CD4-positive, alpha-beta T cell (primary cell): Measurements from ENCODE around the gene RAB14. TPM values are rescaled to one million over a fixed set of nuclear protein-coding genes. Genes with fewer than 3 reads are reported as not detected.

Experiments
- ATAC-seq: fragments of 200-7000 bp; cut with Tn5 transposase; one replicate; pipeline ENCODE4 v1.10.0; 2022; ENCODE audit warnings: mild to moderate bottlenecking; ENCODE audit not compliant: poor library complexity
- CTCF ChIA-PET: fragments of 350-600 bp; sonication (Branson Sonifier 250); formaldehyde crosslinking; loops from one replicate; lab custom pipeline; 2021; ENCODE audit warnings: antibody characterized with exemption, inconsistent platforms; lab: Charles Lee
- POLR2A ChIA-PET: fragments of 350-600 bp; sonication (Branson Sonifier 250); formaldehyde crosslinking; loops from one replicate; lab custom pipeline; 2021; ENCODE audit warnings: antibody characterized with exemption, inconsistent platforms; lab: Charles Lee
- DNase-seq, 14 experiments: peaks; one replicate each; pipeline ENCODE4 v3.0.0-alpha.2; 2013 to 2020; ENCODE audit warnings: mixed read lengths in 2 of 14
- H3K27ac ChIP-seq, 2 donors: one replicate each; pipeline versions ENCODE4 v1.5.1 to v1.7.0; 2013; ENCODE audit warnings: low read length in 2 of 2, low read depth in 1 of 2, mild to moderate bottlenecking in 1 of 2
- H3K27me3 ChIP-seq, 2 experiments: 1 replicate in 1 of 2; 2 replicates in 1 of 2; pipeline versions ENCODE4 v1.6.1 to v1.7.0; 2013; ENCODE audit warnings: low read length in 2 of 2, control low read depth in 1 of 2, mild to moderate bottlenecking in 1 of 2, moderate library complexity in 1 of 2; ENCODE audit not compliant: insufficient read depth in 2 of 2, control insufficient read depth in 1 of 2
- H3K36me3 ChIP-seq: one replicate; pipeline ENCODE4 v1.6.1; 2013; ENCODE audit warnings: low read length, control low read depth; ENCODE audit not compliant: insufficient read depth
- H3K4me1 ChIP-seq: one replicate; pipeline ENCODE4 v1.6.1; 2013; ENCODE audit warnings: low read length, control low read depth; ENCODE audit not compliant: insufficient read depth
- H3K4me3 ChIP-seq: one replicate; pipeline ENCODE4 v1.5.1; 2013; ENCODE audit warnings: mild to moderate bottlenecking, low read length, moderate library complexity
- H3K9me3 ChIP-seq, 2 experiments: 1 replicate in 1 of 2; 2 replicates in 1 of 2; pipeline versions ENCODE4 v1.6.1 to v1.7.0; 2013; ENCODE audit warnings: low read length in 2 of 2, mild to moderate bottlenecking in 2 of 2, control low read depth in 1 of 2, moderate library complexity in 1 of 2; ENCODE audit not compliant: control insufficient read depth in 1 of 2, insufficient read depth in 1 of 2
- H3K27ac Mint-ChIP-seq: one replicate; pipeline ENCODE4 v1.8.0; 2020; ENCODE audit warnings: mixed read lengths
- H3K27me3 Mint-ChIP-seq: one replicate; pipeline ENCODE4 v1.8.0; 2021; ENCODE audit warnings: mixed read lengths
- H3K36me3 Mint-ChIP-seq: one replicate; pipeline ENCODE4 v1.8.0; 2021; ENCODE audit warnings: low read depth, mixed read lengths
- H3K4me1 Mint-ChIP-seq: one replicate; pipeline ENCODE4 v1.8.0; 2021; ENCODE audit warnings: low read depth, mixed read lengths
- H3K4me3 Mint-ChIP-seq: one replicate; pipeline ENCODE4 v1.8.0; 2020; ENCODE audit warnings: mild to moderate bottlenecking, mixed read lengths
- H3K9me3 Mint-ChIP-seq: one replicate; pipeline ENCODE4 v1.8.0; 2020; ENCODE audit warnings: mixed read lengths
- intact Hi-C, 2 experiments: fragments of 100-400 bp; cut with DNase I in 1 of 2; cut with micrococcal nuclease in 1 of 2; formaldehyde crosslinking; loops; one replicate each; pipeline versions ENCODE4 v1.15.1 to v1.9.0; 2023 to 2025; cut with DNase I, micrococcal nuclease
- total RNA-seq, 174 experiments: library from RNA in 2 of 174; stranded (reverse) in 2 of 174; gene quantifications; one replicate each; pipeline ENCODE4 v1.2.3 and lab custom pipeline; 2021 to 2026
- TF ChIP-seq, protein P1 (sequence below): fragments of 200-600 bp; IDR thresholded peaks from one replicate; pipeline ENCODE4 v1.8.0; 2022; ENCODE audit warnings: antibody characterized with exemption, mild to moderate bottlenecking

RAB14 gene
- total RNA-seq, 2 experiments from 2014 or later, result 57.4 to 58.2 TPM

- CTCF ChIA-PET, result no interaction called here
- TF ChIP-seq, protein P1, sequence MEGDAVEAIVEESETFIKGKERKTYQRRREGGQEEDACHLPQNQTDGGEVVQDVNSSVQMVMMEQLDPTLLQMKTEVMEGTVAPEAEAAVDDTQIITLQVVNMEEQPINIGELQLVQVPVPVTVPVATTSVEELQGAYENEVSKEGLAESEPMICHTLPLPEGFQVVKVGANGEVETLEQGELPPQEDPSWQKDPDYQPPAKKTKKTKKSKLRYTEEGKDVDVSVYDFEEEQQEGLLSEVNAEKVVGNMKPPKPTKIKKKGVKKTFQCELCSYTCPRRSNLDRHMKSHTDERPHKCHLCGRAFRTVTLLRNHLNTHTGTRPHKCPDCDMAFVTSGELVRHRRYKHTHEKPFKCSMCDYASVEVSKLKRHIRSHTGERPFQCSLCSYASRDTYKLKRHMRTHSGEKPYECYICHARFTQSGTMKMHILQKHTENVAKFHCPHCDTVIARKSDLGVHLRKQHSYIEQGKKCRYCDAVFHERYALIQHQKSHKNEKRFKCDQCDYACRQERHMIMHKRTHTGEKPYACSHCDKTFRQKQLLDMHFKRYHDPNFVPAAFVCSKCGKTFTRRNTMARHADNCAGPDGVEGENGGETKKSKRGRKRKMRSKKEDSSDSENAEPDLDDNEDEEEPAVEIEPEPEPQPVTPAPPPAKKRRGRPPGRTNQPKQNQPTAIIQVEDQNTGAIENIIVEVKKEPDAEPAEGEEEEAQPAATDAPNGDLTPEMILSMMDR, result no peak
- H3K4me1 ChIP-seq, result no peaks in the 10 kb centered on the region
- Mint-ChIP-seq H3K27ac (peak overlapping the region; percentile 65), H3K27me3 (no peaks in the 10 kb centered on the region), H3K4me3 (no peak overlapping the region), H3K4me1 (peaks cover 19% of the 10 kb centered on the region), H3K9me3 (no peaks in the 10 kb centered on the region), H3K36me3 (peaks cover 97% of the 10 kb centered on the region)
- no peak overlapping the region for H3K4me3 ChIP-seq
- no peak for ATAC-seq
- DNase-seq, result no peak
- H3K27me3 ChIP-seq, result no peaks in the 10 kb centered on the region
- H3K9me3 ChIP-seq, result no peaks in the 10 kb centered on the region
- peaks cover 85% of the 10 kb centered on the region for H3K36me3 ChIP-seq
- intact Hi-C loops, result no loop called here
- POLR2A ChIA-PET, result interaction anchor here (0.6 kb wide), 1 partner anchor 57 kb away, joined by 3 read pairs; no protein-coding TSS in a partner anchor
- no peak overlapping the region for H3K27ac ChIP-seq
Observed at GRCh38 chr9:121178676-121179372, 22.8 kb downstream of the RAB14 start.

DNA sequence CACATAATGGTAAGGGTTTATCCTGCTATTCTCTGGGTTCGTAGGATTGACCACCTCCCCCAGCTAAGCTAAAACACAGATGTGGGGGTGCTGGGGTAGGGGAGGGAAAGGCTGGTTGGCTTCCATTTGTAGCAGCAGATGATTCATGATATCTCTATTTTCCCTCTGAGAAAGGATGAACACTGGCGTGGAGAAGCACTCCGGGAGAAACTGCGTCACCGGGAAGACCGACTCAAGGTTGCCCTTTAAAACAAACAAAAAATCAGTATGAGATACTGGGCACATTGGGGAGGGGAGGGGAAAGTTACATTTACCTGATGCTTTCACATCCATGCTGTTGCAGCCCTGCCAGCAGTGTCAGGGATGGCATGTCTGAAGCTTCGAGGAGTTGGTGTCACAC is 28.2 kb downstream of the RAB14 start:
- intact Hi-C loops, result loop anchor here in 1 of 2 experiments (2.0 kb wide), 1 partner anchor 17 kb away; no protein-coding TSS in a partner anchor
- TF ChIP-seq, protein P1, result no peak
- Mint-ChIP-seq H3K27me3 (no peaks in the 10 kb centered on the region), H3K9me3 (no peaks in the 10 kb centered on the region), H3K4me3 (no peak overlapping the region), H3K36me3 (peaks cover 99% of the 10 kb centered on the region), H3K27ac (peak overlapping the region; percentile 62), H3K4me1 (peaks cover 13% of the 10 kb centered on the region)
- Histone ChIP-seq H3K36me3 (peaks cover 87% of the 10 kb centered on the region), H3K27ac (no peak overlapping the region), H3K4me3 (no peak overlapping the region), H3K4me1 (peaks cover 6% of the 10 kb centered on the region), H3K9me3 (no peaks in the 10 kb centered on the region), H3K27me3 (no peaks in the 10 kb centered on the region)
- DNase-seq (no peak), ATAC-seq (no peak)
- CTCF ChIA-PET, result interaction anchor here (0.9 to 1.4 kb wide), 2 partner anchors 12 to 23 kb away, joined by 3 to 4 read pairs; no protein-coding TSS in a partner anchor
- POLR2A ChIA-PET, result interaction anchor here (0.7 kb wide), 1 partner anchor 19 kb away, joined by 3 read pairs; no protein-coding TSS in a partner anchor

GRCh38 chr9:121172726-121173487 is 28.8 kb downstream of the RAB14 start:
- peak overlapping the region; percentile 62 for H3K27ac Mint-ChIP-seq
- no peak for ATAC-seq
- CTCF ChIA-PET, result interaction anchor here (0.9 to 1.4 kb wide), 2 partner anchors 11 to 24 kb away, joined by 3 to 4 read pairs; no protein-coding TSS in a partner anchor

More at GRCh38 chr9:121172726-121173487, 28.8 kb downstream of the RAB14 start:
- intact Hi-C loops, result loop anchor here in 1 of 2 experiments (2.0 kb wide), 1 partner anchor 16 kb away; no protein-coding TSS in a partner anchor
- Mint-ChIP-seq H3K36me3 (peaks cover 99% of the 10 kb centered on the region), H3K27me3 (no peaks in the 10 kb centered on the region), H3K4me3 (no peak overlapping the region), H3K4me1 (peaks cover 19% of the 10 kb centered on the region), H3K9me3 (no peaks in the 10 kb centered on the region)
- Histone ChIP-seq H3K4me3 (no peak overlapping the region), H3K27ac (no peak overlapping the region), H3K36me3 (peaks cover 87% of the 10 kb centered on the region), H3K9me3 (no peaks in the 10 kb centered on the region), H3K4me1 (peaks cover 11% of the 10 kb centered on the region), H3K27me3 (no peaks in the 10 kb centered on the region)
- POLR2A ChIA-PET, result interaction anchor here (0.7 kb wide), 1 partner anchor 18 kb away, joined by 3 read pairs; no protein-coding TSS in a partner anchor
- no peak for DNase-seq
- TF ChIP-seq, protein P1, result no peak
